Activated T-helper 1 cell treated with Interleukin-2 at 50 U/mL for 16 hours (primary cell): ENCODE results near the gene SOX15.

ENCODE experiments used
- DNase-seq: peaks from one replicate; pipeline ENCODE4 v3.0.0-alpha.2; 2020; ENCODE audit warnings: low read depth

Gene SOX15

DNA sequence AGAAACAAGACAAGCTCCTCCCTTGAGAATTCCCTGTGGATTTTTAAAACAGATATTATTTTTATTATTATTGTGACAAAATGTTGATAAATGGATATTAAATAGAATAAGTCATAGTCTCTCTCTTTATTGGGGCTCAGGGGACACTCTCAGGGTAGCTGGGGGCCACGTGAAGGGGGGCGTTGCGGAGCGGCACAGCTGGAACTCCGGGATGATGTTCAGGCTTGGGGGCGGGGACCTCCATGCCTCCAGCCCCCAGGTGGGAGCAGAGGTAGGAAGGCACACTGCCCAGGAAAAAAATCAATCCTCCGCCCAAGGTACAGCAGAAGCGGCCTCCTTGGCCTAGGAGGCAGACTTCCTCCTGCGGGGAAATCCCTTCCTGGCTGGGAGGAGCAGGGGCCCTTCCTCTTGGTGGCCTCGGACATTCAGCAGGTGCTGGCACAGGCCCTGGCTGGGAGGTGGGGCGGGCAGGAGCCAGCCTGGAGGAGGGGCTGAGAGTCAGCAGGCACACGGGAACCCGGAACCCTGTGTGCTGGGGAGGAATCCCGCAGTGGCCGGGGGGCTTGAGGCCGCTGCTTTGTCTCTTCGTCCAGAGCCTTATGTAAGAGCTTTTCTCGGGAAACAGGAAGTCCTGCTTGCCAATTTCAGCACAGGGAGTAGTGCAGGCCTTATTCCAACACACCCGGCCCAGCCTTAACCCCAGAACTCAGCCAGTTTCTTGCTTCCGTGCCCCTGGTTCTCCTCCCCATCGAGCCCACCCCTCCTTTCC is 31.9 kb downstream of the SOX15 start:
- no peak for DNase-seq

DNA sequence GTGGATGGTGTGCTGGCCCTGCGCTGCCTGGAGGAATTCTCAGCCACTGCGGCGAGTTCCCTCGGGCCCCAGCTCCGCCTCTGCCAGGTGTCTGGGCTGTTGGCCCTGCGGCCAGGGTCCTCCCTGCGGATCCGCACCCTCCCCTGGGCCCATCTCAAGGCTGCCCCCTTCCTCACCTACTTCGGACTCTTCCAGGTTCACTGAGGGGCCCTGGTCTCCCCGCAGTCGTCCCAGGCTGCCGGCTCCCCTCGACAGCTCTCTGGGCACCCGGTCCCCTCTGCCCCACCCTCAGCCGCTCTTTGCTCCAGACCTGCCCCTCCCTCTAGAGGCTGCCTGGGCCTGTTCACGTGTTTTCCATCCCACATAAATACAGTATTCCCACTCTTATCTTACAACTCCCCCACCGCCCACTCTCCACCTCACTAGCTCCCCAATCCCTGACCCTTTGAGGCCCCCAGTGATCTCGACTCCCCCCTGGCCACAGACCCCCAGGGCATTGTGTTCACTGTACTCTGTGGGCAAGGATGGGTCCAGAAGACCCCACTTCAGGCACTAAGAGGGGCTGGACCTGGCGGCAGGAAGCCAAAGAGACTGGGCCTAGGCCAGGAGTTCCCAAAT is 32.6 kb downstream of the SOX15 start:
- no peak for DNase-seq

DNA sequence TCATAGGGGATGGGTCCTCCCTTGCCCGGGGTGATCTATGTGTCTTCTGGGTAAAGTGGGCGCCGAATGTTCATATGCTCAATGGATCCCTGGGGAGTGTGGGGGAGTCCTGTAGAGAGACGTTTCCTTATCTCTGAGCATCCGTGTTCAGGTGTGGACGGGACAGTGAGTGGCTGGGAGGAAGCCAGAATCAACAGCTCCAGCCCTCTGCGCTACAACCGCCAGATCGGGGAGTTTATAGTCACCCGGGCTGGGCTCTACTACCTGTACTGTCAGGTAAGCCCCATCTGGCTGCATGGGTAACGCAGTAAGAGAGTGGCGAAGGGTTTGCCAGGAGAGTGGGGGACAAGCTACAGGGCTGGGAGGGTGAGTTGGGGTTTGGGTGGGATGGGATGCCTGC is 33.3 kb downstream of the SOX15 start:
- DNase-seq, result no peak

DNA sequence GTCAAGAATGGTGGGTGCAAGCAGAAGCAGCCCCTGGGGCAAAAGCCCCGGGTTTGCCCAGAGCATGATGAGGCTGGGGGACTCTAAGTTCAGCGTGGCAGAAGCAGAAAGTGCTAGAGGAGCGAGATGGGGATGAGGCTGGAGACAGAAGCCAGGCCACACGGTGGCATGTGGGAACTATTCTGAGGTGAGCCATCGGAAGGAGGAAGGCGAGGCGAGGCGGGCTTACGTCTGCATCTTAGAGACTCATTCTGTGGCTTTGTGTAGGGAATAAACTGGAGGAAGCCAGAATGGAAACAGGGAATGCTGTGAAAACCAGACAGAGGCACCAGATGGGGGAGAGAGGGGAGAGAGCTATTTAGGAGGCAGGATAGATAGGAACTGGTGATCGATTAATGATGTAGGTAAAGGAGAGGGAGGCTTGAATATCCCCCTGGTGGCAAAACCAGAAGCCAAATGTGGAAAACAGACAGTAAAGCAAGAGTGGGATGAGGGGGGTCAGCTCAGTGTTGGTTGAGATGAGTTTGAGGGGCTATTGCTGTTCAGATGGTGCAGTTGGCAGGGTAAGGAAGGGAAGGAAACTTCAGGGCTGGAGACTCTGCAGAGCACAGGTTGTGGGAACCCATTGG is 34.5 kb downstream of the SOX15 start:
- no peak for DNase-seq

DNA sequence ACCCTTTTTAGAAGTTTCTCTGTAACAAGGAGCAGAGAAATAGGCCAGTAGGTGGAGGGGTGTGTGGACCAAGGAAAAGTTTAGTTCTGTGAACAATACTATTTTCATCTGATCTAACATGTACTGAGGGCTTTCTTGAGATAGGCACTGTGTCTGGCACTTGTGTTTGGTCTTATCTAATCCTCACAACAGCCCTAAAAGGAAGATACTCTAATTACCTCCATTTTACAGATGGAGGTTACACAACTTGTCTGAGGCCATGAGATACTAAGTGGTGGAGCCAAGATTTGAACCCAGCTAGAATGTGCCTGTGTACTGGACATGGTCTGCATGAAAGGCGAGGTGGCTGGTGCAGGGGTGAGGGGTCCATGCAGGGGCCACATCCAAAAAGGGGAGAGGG is 36.5 kb downstream of the SOX15 start:
- no peak for DNase-seq

DNA sequence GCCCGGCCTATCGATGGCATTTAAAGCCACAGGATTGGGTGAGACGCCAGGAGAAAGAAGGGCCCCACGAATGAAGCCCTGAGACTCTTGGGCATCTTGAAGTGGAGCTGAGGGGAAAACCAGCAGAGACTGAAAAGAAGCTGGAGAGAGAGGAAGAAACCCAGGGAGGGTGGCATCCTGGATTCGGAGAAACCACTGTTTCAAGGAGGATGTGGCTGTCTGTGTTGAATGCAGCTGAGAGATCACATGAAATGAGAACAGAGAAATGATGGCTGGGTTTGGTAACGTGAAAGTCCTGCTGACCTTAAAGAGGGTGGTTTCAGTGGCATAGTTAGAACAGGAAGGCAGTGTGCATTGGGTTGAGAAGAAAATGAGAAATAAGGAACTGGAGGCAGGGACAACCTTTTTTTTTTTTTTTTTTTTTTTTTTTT is 37.3 kb downstream of the SOX15 start:
- no peak for DNase-seq

DNA sequence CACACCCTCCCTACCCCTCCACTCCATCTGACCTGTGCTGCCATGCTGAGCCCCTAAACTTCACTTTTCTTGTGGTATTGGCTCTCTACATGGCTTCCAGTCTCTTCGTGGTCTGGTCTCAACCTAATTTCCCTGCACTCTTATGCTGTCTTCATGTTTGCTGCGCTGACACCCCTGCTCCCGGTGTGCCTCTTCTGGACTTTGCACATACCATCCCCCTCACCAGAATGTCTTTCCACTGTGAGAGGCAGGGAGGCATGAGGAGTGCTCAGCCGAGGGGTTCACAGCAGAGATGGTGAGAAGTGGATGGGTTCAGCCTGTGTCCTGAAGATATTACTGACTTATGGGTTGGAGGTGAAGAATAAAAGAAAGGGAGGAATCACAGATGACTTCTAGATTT is 38.5 kb downstream of the SOX15 start:
- no peak for DNase-seq

DNA sequence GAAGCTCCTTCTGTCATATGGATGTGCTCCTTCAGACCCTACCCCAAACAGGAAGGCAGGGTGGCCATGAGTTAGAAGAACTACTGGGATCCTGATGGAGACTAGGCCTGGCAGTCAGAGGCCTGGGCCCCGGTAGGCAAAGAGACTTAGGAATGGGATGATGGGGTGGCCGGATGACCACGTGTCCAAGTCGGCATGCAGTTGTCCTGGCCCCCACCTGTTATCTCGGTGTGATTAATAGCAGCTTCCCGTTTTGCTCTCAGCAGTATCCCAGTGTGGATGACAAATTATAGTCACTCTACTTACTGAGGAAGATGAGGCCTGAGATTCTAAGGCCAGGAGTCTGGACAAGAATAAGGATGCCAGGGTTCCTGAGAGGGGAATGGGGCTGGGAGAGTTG is 39.5 kb downstream of the SOX15 start:
- DNase-seq, result no peak

DNA sequence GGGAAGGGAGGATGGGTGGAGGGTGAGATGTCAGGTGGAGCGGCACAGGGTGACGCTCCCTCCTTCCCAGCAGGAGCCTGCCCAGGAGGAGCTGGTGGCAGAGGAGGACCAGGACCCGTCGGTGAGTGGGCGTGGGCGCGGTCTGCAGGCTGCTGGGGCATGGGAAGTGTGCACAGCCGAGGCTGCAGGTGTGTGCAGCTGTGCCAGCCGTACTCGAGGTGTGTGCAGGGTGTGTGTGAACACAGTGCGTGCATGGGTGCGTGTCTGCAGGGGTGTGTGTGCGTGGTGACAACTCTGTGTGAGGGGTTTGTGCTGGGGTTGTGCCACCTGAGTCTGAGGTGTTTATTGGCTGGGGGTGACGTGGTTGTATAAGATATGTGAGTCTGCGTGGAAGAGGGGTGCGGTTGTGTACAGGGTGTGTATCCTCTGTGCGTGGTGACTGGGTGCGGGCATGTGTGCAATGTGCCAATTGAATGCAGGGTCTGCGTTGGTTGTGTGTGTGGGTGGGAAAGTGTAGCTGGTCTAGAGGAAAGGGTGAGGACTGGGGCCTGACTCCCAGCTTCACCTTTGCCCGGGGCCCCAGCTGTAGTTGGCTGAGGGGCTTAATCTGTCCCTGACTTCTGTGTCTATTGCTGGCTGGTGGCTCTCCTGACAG is 40.4 kb downstream of the SOX15 start:
- peak; percentile 25 for DNase-seq

DNA sequence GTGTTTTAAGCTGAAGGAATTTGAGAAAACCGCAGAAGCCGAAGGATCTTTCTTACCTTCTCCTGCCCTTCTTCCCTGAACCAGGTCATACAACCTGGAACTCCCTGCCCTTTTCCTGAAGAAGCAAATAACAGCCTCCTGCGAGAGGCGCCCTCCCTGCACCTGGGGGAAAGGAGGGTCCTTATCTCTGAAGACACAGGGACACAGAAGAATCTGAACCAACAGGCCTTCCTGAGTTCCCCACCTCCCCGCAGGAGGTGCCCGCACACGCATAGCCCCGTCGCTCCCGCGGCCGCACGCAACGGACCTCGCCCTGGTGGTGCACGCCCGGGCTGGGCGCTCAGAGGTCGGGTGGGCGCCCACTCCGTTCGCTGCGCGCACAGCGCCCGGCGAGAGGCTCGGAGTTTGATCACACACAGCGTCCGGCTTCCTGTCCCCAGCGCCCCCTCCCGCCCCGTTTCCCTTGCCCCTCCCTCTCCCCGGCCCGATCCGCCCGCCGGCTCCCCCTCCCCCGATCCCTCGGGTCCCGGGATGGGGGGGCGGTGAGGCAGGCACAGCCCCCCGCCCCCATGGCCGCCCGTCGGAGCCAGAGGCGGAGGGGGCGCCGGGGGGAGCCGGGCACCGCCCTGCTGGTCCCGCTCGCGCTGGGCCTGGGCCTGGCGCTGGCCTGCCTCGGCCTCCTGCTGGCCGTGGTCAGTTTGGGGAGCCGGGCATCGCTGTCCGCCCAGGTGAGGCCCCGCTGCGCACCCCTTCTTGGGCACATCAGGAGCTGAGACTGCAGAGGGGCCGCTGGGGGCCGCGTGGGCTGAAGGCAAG is 41.1 kb downstream of the SOX15 start, which contains the start of gene TNFSF12:
TNFSF12 (plus strand) TSS at position 474 of the 816 bp plus-strand sequence; CDS start at position 570, 96 bp downstream.
- peak; percentile 42 for DNase-seq

DNA sequence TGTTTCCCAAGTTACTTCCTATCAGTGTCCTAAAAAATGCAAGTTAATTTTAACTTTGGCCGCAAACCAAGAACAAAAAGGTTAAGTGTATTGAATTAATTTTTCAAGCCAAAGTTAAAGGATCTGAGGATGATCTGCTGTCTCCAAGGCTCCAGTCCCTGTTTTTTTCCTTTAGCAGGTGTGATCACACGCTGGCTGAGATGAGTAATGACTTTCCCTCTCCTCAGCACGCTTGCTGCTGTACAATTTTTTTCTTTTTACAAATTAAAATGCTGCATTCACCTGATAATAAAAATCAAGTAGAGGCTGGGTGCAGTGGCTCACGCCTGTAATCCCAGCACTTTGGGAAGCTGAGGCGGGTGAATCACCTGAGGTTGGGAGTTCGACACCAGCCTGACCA is 45.0 kb downstream of the SOX15 start:
- no peak for DNase-seq

DNA sequence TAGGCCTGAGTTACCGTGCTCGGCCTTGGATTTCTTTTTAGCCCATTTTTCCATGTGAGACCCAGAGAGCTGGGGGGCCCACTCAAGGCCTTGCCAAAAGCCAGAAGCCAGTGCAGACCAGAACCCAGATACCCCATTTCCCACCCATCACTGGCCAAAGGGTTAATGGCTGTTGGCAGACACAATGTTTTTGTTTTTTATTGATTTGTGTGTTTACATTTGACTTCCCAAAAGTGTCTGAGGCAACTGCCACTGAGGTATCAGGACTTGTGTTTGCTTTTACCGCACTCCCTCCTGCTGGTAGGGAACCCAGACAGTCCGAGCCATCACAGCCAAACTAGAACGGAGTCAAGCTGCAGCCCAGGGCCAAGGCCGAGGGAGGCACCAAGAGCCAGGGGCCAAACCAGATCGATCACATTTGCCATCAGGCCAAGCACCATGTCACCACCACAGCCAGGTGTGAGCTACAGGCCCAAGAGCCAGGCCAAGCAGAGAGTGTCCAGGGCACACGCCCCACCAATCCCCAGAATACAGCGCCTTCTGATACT is 48.7 kb downstream of the SOX15 start:
- DNase-seq, result no peak

DNA sequence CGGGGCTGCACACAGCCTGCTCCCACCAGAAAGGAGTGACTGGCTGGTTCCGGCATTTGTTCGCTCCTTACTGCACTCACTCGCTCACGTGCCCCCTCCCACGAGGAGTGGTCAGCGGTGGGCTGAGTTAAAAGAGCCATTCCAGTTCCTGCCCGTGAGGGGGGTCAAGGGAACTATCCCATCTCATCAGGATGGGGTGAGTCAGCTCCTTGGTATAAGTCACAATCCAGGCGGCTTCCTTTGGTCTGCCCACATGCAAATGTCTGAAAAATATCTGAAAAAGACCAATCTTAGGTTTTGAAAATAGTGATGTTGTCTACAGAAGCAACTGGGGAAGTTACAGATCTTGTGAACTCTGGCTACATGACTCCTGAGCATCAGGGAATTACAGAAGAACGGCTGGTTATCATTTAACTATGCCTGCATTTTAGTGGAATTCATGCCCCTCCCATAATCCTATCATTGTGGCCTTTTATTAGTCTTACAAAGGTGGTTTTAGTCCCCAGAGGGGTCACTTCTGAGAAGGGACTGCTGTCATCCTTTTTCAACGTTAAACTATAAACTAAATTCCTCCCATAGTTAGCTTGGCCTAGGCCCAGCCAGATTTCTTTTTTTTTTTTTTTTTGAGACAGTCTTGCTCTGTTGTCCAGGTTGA is 50.9 kb downstream of the SOX15 start:
- DNase-seq, result no peak
